Karpas-422 (cell line): Measurements from ENCODE around the gene GRB14. TPM values are rescaled to one million over a fixed set of nuclear protein-coding genes. Genes with fewer than 3 reads are reported as not detected.

Experiments used
- DNase-seq: peaks from one replicate; pipeline ENCODE4 v3.0.0-alpha.2; 2015
- H2AFZ ChIP-seq: fragments of 200-600 bp; sonication (generic); 2 replicates; pipeline ENCODE4 v1.6.1; 2014; ENCODE audit warnings: antibody characterized with exemption, low read length, mixed read lengths
- H3K27ac ChIP-seq: fragments of 200-600 bp; sonication (generic); 2 replicates; pipeline ENCODE4 v1.5.1; 2014; ENCODE audit warnings: mild to moderate bottlenecking, low read length, moderate library complexity
- H3K27me3 ChIP-seq: fragments of 200-600 bp; sonication (generic); 2 replicates; pipeline ENCODE4 v1.6.1; 2014; ENCODE audit warnings: low read length, mixed read lengths
- H3K36me3 ChIP-seq: fragments of 200-600 bp; sonication (generic); 2 replicates; pipeline ENCODE4 v1.6.1; 2014; ENCODE audit warnings: low read length, mixed read lengths; ENCODE audit not compliant: insufficient read depth
- H3K4me1 ChIP-seq: fragments of 200-600 bp; sonication (generic); 2 replicates; pipeline ENCODE4 v1.6.1; 2014; ENCODE audit warnings: mild to moderate bottlenecking, low read length, mixed read lengths
- H3K4me2 ChIP-seq: fragments of 200-600 bp; sonication (generic); 2 replicates; pipeline ENCODE4 v1.6.1; 2014; ENCODE audit warnings: low read length, low read depth, mild to moderate bottlenecking; ENCODE audit not compliant: poor library complexity, severe bottlenecking
- H3K4me3 ChIP-seq: fragments of 200-600 bp; sonication (generic); 2 replicates; pipeline ENCODE4 v1.5.1; 2014; ENCODE audit warnings: mild to moderate bottlenecking, antibody characterized with exemption, low read length, mixed read lengths
- H3K79me2 ChIP-seq: fragments of 200-600 bp; sonication (generic); 2 replicates; pipeline ENCODE4 v1.6.1; 2014; ENCODE audit warnings: mild to moderate bottlenecking, low read length, mixed read lengths
- H3K9ac ChIP-seq: fragments of 200-600 bp; sonication (generic); 2 replicates; pipeline ENCODE4 v1.6.0; 2014; ENCODE audit warnings: low read length
- H3K9me2 ChIP-seq: fragments of 200-600 bp; sonication (generic), shearing (Covaris generic); replicated peaks from 2 replicates; pipeline ENCODE4 v1.6.0; 2014; ENCODE audit warnings: mild to moderate bottlenecking, low read length, moderate library complexity; ENCODE audit not compliant: insufficient read depth
- H3K9me3 ChIP-seq: fragments of 300-700, 200-600 bp; sonication (generic); 2 replicates; pipeline ENCODE4 v1.6.1; 2014; ENCODE audit warnings: low read length, mixed read lengths
- H4K20me1 ChIP-seq: fragments of 200-600 bp; sonication (generic); 2 replicates; pipeline ENCODE4 v1.6.1; 2014; ENCODE audit warnings: mild to moderate bottlenecking, antibody characterized with exemption, low read length, low read depth; ENCODE audit not compliant: insufficient read depth
- total RNA-seq: library from RNA; depleted of rRNA; stranded (reverse); fragments of >200 nt; shearing (Covaris generic); gene quantifications from 2 replicates; pipeline ENCODE4 v1.2.3, GENCODE V29; 2014; ENCODE audit warnings: low replicate concordance

GRB14 gene
- total RNA-seq, 1 experiment from 2014 or later, result not detected

- Histone ChIP-seq H3K79me2 (no peaks in the 10 kb centered on the region), H3K27ac (no peak overlapping the region), H3K9me2 (no peaks in the 10 kb centered on the region), H3K9me3 (no peaks in the 10 kb centered on the region), H3K4me2 (no peak overlapping the region), H3K4me1 (no peaks in the 10 kb centered on the region), H3K36me3 (no peaks in the 10 kb centered on the region), H3K4me3 (no peak overlapping the region), H2AFZ (no peak overlapping the region), H3K27me3 (no peaks in the 10 kb centered on the region), H4K20me1 (no peaks in the 10 kb centered on the region), H3K9ac (no peak overlapping the region)
- DNase-seq, result no peak
Measured at GRCh38 chr2:164464376-164464775, 156.9 kb downstream of the GRB14 start.

- no peaks in the 10 kb centered on the region for H3K9me3 ChIP-seq
- H3K4me3 ChIP-seq, result no peak overlapping the region
- H3K4me2 ChIP-seq, result no peak overlapping the region
- H3K27me3 ChIP-seq, result no peaks in the 10 kb centered on the region
- H3K9me2 ChIP-seq, result no peaks in the 10 kb centered on the region; the same call in 1 of the 2 replicates
- H3K9ac ChIP-seq, result no peak overlapping the region
- no peak overlapping the region for H3K27ac ChIP-seq
- H3K36me3 ChIP-seq, result no peaks in the 10 kb centered on the region
- H3K4me1 ChIP-seq, result no peaks in the 10 kb centered on the region
- DNase-seq, result no peak
- no peaks in the 10 kb centered on the region for H4K20me1 ChIP-seq
- no peak overlapping the region for H2AFZ ChIP-seq
- H3K79me2 ChIP-seq, result no peaks in the 10 kb centered on the region
Measured at GRCh38 chr2:164458792-164459191, 162.5 kb downstream of the GRB14 start.

DNA sequence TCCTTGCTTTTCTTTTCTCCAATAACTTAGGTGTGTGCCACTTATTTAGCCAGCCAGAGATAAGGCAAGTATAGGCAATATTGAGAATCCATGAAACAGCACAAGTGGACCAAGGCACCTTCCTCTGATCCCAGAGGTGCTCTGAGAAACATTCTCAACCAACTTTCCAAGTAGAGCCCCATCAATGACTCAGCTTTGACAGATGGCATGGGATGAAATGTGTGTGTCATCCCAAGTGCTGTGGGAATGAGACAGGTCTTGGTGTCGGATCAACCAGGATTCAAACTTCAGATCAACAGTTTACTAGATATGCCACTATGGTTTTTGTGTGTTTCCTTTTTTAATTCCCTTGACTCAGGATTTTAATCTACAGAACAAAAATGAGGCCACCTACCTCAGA is 164.0 kb downstream of the GRB14 start:
- no peak overlapping the region for H3K9ac ChIP-seq
- H4K20me1 ChIP-seq, result no peaks in the 10 kb centered on the region
- H3K36me3 ChIP-seq, result no peaks in the 10 kb centered on the region
- no peak overlapping the region for H2AFZ ChIP-seq
- H3K4me3 ChIP-seq, result no peak overlapping the region
- no peaks in the 10 kb centered on the region for H3K27me3 ChIP-seq
- no peaks in the 10 kb centered on the region; the same call in 1 of the 2 replicates for H3K9me2 ChIP-seq
- no peak overlapping the region for H3K27ac ChIP-seq
- no peak for DNase-seq
- no peaks in the 10 kb centered on the region for H3K4me1 ChIP-seq
- no peaks in the 10 kb centered on the region for H3K79me2 ChIP-seq
- H3K4me2 ChIP-seq, result no peak overlapping the region
- H3K9me3 ChIP-seq, result no peaks in the 10 kb centered on the region

GRCh38 chr2:164456619-164457018 is 164.7 kb downstream of the GRB14 start:
- no peak overlapping the region for H3K27ac ChIP-seq
- no peak overlapping the region for H3K4me3 ChIP-seq
- no peak for DNase-seq
- H3K9ac ChIP-seq, result no peak overlapping the region
- no peaks in the 10 kb centered on the region for H3K9me3 ChIP-seq
- H3K4me2 ChIP-seq, result no peak overlapping the region
- no peaks in the 10 kb centered on the region for H4K20me1 ChIP-seq
- H2AFZ ChIP-seq, result no peak overlapping the region
- H3K79me2 ChIP-seq, result no peaks in the 10 kb centered on the region
- H3K9me2 ChIP-seq, result no peaks in the 10 kb centered on the region; the same call in 1 of the 2 replicates
- no peaks in the 10 kb centered on the region for H3K27me3 ChIP-seq
- no peaks in the 10 kb centered on the region for H3K4me1 ChIP-seq
- no peaks in the 10 kb centered on the region for H3K36me3 ChIP-seq

DNA sequence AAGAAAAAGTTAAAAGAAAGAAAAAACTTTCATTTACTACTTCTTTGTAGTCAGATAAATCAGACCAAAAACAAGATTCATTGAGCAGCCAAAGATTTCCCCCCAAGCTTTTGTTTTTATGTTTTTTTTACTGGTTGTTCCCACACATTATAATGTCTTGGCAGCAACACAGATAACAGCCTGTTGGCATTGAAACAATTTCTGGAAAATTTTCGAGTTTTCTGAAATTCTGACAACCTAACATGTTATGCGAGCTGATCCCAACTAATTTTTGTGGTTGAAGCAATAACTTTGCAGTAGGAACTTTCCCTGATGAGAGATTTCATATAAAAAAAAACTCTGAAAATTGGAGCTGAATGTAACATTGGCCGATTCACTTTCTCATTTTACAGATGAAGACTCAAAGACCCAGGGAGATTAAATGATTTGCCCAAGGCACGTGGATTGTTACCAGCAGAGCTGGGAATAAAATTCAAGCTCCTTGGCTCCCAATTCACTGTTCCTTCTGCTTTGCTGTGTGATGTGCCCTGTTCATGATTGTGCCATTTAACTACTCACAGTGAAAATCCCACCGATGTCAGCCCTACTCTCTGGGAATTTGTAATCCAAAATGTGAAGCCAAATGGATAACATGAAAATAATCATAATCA is 167.5 kb downstream of the GRB14 start:
- Histone ChIP-seq H3K9ac (no peak overlapping the region), H3K4me1 (no peaks in the 10 kb centered on the region), H3K79me2 (no peaks in the 10 kb centered on the region), H3K9me2 (no peaks in the 10 kb centered on the region; the same call in 1 of the 2 replicates), H3K27me3 (no peaks in the 10 kb centered on the region), H3K4me3 (no peak overlapping the region), H4K20me1 (no peaks in the 10 kb centered on the region), H3K9me3 (no peaks in the 10 kb centered on the region), H3K36me3 (no peaks in the 10 kb centered on the region), H3K4me2 (no peak overlapping the region), H2AFZ (no peak overlapping the region), H3K27ac (no peak overlapping the region)
- DNase-seq, result no peak

DNA sequence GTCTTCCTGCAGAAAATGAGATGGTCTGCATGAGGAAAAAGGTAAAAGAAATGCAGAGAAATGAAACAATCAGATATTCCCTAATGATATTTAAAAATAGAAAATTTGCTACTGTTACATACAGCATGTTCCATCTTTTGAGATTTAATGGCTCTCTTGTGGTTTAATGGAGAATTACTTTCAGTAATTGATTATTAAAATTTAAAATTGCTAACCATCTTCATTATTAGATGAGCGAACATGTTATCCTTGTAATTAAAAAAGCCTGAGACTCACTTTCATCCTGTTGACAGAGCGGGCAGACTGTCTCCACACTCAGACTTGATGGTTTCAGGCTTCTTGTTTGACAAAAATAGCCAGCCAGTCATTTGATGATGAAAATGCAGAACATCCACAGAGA is 171.0 kb downstream of the GRB14 start:
- no peaks in the 10 kb centered on the region for H4K20me1 ChIP-seq
- H2AFZ ChIP-seq, result no peak overlapping the region
- no peak overlapping the region for H3K4me2 ChIP-seq
- H3K9ac ChIP-seq, result no peak overlapping the region
- no peaks in the 10 kb centered on the region for H3K4me1 ChIP-seq
- no peak overlapping the region for H3K27ac ChIP-seq
- no peaks in the 10 kb centered on the region for H3K9me2 ChIP-seq
- H3K79me2 ChIP-seq, result no peaks in the 10 kb centered on the region
- H3K36me3 ChIP-seq, result no peaks in the 10 kb centered on the region
- no peaks in the 10 kb centered on the region for H3K9me3 ChIP-seq
- no peaks in the 10 kb centered on the region for H3K27me3 ChIP-seq
- no peak for DNase-seq
- H3K4me3 ChIP-seq, result no peak overlapping the region

- no peaks in the 10 kb centered on the region for H3K4me1 ChIP-seq
- no peaks in the 10 kb centered on the region for H3K9me3 ChIP-seq
- H3K79me2 ChIP-seq, result no peaks in the 10 kb centered on the region
- H3K4me3 ChIP-seq, result no peak overlapping the region
- H3K9ac ChIP-seq, result no peak overlapping the region
- no peaks in the 10 kb centered on the region for H3K27me3 ChIP-seq
- H3K4me2 ChIP-seq, result no peak overlapping the region
- no peak overlapping the region for H3K27ac ChIP-seq
- H4K20me1 ChIP-seq, result no peaks in the 10 kb centered on the region
- H3K36me3 ChIP-seq, result no peaks in the 10 kb centered on the region
- no peaks in the 10 kb centered on the region for H3K9me2 ChIP-seq
- H2AFZ ChIP-seq, result no peak overlapping the region
- DNase-seq, result no peak
Measured at GRCh38 chr2:164449706-164450105, 171.6 kb downstream of the GRB14 start.

DNA sequence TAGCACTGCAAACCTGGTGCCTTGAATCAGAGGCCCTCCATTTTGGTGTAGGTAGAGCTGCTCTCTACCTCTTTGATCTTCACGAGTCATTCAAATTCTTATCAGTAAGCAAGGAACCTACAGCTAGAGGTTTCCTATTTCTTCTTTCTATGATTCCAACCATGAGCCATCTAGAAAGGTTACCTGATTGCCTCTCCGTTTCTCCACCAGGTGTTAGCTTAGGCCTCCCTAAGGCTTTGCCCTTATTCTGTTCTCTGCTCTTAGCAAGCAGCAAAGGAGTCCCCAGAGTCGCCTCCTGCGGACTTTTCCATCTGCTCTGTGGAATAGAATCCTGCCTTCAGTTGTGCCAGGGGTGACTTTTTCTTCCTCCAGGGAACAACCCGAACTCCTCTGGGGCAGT is 173.6 kb downstream of the GRB14 start:
- Histone ChIP-seq H3K4me1 (no peaks in the 10 kb centered on the region), H3K4me3 (no peak overlapping the region), H3K9me2 (no peaks in the 10 kb centered on the region), H3K27ac (no peak overlapping the region), H3K9ac (no peak overlapping the region), H3K9me3 (no peaks in the 10 kb centered on the region), H3K79me2 (no peaks in the 10 kb centered on the region), H3K36me3 (no peaks in the 10 kb centered on the region), H3K27me3 (no peaks in the 10 kb centered on the region), H2AFZ (no peak overlapping the region), H3K4me2 (no peak overlapping the region), H4K20me1 (no peaks in the 10 kb centered on the region)
- DNase-seq, result no peak
